HCT116 (cell line): ENCODE results near the gene GID4. TPM values are rescaled to one million over a fixed set of nuclear protein-coding genes. Genes with fewer than 3 reads are reported as not detected.

ENCODE experiments used
- ATAC-seq: fragments of 200-7000 bp; cut with Tn5 transposase; 2 replicates; pipeline ENCODE4 v1.9.1; 2020; ENCODE audit warnings: mild to moderate bottlenecking, moderate library complexity
- BruUV-seq: library from RNA; stranded (reverse); fragments of 400-500 nt; replicated peaks from 2 replicates; lab custom pipeline; 2021; lab: Mats Ljungman, UMichigan
- CTCF ChIA-PET: fragments of 300-600 bp; sonication (Branson Sonifier 250); formaldehyde crosslinking; loops from one replicate; lab custom pipeline; 2021; ENCODE audit warnings: antibody characterized with exemption; lab: Charles Lee
- POLR2A ChIA-PET: fragments of 300-600, 350-600 bp; sonication (Branson Sonifier 250); formaldehyde crosslinking; loops from one replicate; lab custom pipeline; 2021; ENCODE audit warnings: antibody characterized with exemption; lab: Charles Lee
- RAD21 ChIA-PET, 2 experiments: fragments of 300-600 bp; sonication (Branson Sonifier 250); formaldehyde crosslinking; loops; one replicate each; lab custom pipeline; 2023; ENCODE audit warnings: low total read pairs in 2 of 2; ENCODE audit not compliant: uncharacterized antibody in 2 of 2, unreplicated experiment in 2 of 2, low non-redundant PET in 1 of 2; lab: Charles Lee
- DNase-seq: peaks from one replicate; pipeline ENCODE4 v3.0.0-alpha.2; 2010; ENCODE audit warnings: low read depth, low spot score
- H2AFZ ChIP-seq: fragments of 200-600 bp; shearing (Covaris generic), sonication (generic); 2 replicates; pipeline ENCODE4 v1.6.1; 2017; ENCODE audit warnings: low read depth, mixed run types, mixed read lengths, antibody characterized with exemption, low read length; ENCODE audit not compliant: poor library complexity, severe bottlenecking
- H3K27ac ChIP-seq: 2 replicates; pipeline ENCODE4 v1.5.1; 2012; ENCODE audit warnings: low read depth, low read length
- H3K27me3 ChIP-seq: fragments of 200-600 bp; sonication (generic); 2 replicates; pipeline ENCODE4 v1.6.1; 2016; ENCODE audit warnings: mixed run types, low read length, mixed read lengths; ENCODE audit not compliant: insufficient read depth
- H3K36me3 ChIP-seq, 2 experiments: fragments of 200-500 bp in 1 of 2; fragments of 200-600 bp in 1 of 2; sonication (Bioruptor generic) in 1 of 2; sonication (generic) in 1 of 2; 2 replicates each; pipeline versions ENCODE4 v1.5.1 to v1.6.1; 2014 to 2016; ENCODE audit warnings: low read length in 2 of 2, inconsistent platforms in 1 of 2, mixed read lengths in 1 of 2, mixed run types in 1 of 2; ENCODE audit not compliant: insufficient read depth in 2 of 2, control insufficient read depth in 1 of 2
- H3K4me1 ChIP-seq, 2 experiments: fragments of 200-600 bp in 1 of 2; sonication (generic) in 1 of 2; 2 replicates each; pipeline versions ENCODE4 v1.5.1 to v1.6.1; 2012 to 2017; ENCODE audit warnings: low read length in 2 of 2, inconsistent platforms in 1 of 2, mild to moderate bottlenecking in 1 of 2, mixed read lengths in 1 of 2, mixed run types in 1 of 2, moderate library complexity in 1 of 2; ENCODE audit not compliant: insufficient read depth in 2 of 2, control insufficient read depth in 1 of 2
- H3K4me2 ChIP-seq: fragments of 200-600 bp; sonication (generic); 2 replicates; pipeline ENCODE4 v1.6.1; 2017; ENCODE audit warnings: mixed run types, low read length, mixed read lengths
- H3K4me3 ChIP-seq, 2 experiments: fragments of 200-600 bp in 1 of 2; sonication (generic) in 1 of 2; replicated peaks in 1 of 2; 2 replicates each; pipeline ENCODE4 v1.5.1; 2011 to 2016; ENCODE audit warnings: low read length in 2 of 2, control low read depth in 1 of 2, low read depth in 1 of 2, mild to moderate bottlenecking in 1 of 2, mixed read lengths in 1 of 2, mixed run types in 1 of 2
- H3K79me2 ChIP-seq: fragments of 200-600 bp; sonication (generic); 2 replicates; pipeline ENCODE4 v1.6.1; 2017; ENCODE audit warnings: mild to moderate bottlenecking, mixed run types, low read length, moderate library complexity, mixed read lengths; ENCODE audit not compliant: insufficient read depth
- H3K9ac ChIP-seq: fragments of 200-600 bp; sonication (generic); 2 replicates; pipeline ENCODE4 v1.6.1; 2016; ENCODE audit warnings: low read length, mixed read lengths
- H3K9me2 ChIP-seq: fragments of 200-600 bp; sonication (generic), shearing (Covaris generic); 2 replicates; pipeline ENCODE4 v1.6.1; 2017; ENCODE audit warnings: mixed run types, mild to moderate bottlenecking, moderate library complexity; ENCODE audit not compliant: insufficient read depth
- H3K9me3 ChIP-seq, 2 experiments: fragments of 200-500 bp in 1 of 2; fragments of 200-600 bp in 1 of 2; sonication (Bioruptor generic) in 1 of 2; sonication (generic) in 1 of 2; 2 replicates each; pipeline ENCODE4 v1.6.1; 2014 to 2017; ENCODE audit warnings: low read length in 2 of 2, mixed read lengths in 2 of 2, inconsistent platforms in 1 of 2, low read depth in 1 of 2, mild to moderate bottlenecking in 1 of 2, mixed run types in 1 of 2, moderate library complexity in 1 of 2; ENCODE audit not compliant: control insufficient read depth in 1 of 2, insufficient read depth in 1 of 2
- H4K20me1 ChIP-seq: fragments of 200-600 bp; sonication (generic), shearing (Covaris generic); 2 replicates; pipeline ENCODE4 v1.6.1; 2017; ENCODE audit warnings: mixed run types, mild to moderate bottlenecking, moderate library complexity; ENCODE audit not compliant: insufficient read depth
- CBX3 ChIP-seq: IDR thresholded peaks from 2 replicates; pipeline ENCODE4 v1.6.1; 2012; ENCODE audit warnings: low read depth
- EGR1 ChIP-seq: IDR thresholded peaks from 2 replicates; pipeline ENCODE4 v1.6.1; 2012; ENCODE audit warnings: low read depth
- EZH2 ChIP-seq: fragments of 200-600 bp; sonication (generic); IDR thresholded peaks from 2 replicates; pipeline ENCODE4 v1.6.1; 2017; ENCODE audit warnings: antibody characterized with exemption, mixed run types
- FOSL1 ChIP-seq: IDR thresholded peaks from 2 replicates; pipeline ENCODE4 v1.6.1; 2012; ENCODE audit warnings: low read depth
- POLR2A ChIP-seq: IDR thresholded peaks from 2 replicates; pipeline ENCODE4 v1.7.0; 2011; ENCODE audit warnings: borderline replicate concordance; ENCODE audit not compliant: insufficient read depth, insufficient read length; ENCODE audit errors: extremely low read depth
- POLR2AphosphoS5 ChIP-seq: IDR thresholded peaks from 2 replicates; pipeline ENCODE4 v1.6.1; 2011; ENCODE audit warnings: mild to moderate bottlenecking, low read depth, low read length, moderate library complexity
- TCF7L2 ChIP-seq: IDR thresholded peaks from 2 replicates; pipeline ENCODE4 v1.7.0; 2011; ENCODE audit warnings: borderline replicate concordance, inconsistent platforms; ENCODE audit not compliant: insufficient read depth, insufficient read length; ENCODE audit errors: extremely low read depth
- intact Hi-C: fragments of 100-400 bp; cut with micrococcal nuclease; formaldehyde crosslinking; loops from 2 replicates; pipeline ENCODE4 v1.10.0; 2022
- total RNA-seq: library from RNA; stranded (reverse); gene quantifications from one replicate; pipeline ENCODE4 v1.2.1, GENCODE V29; 2021; ENCODE audit not compliant: unreplicated experiment
- TF ChIP-seq, protein P1 (sequence below), 3 experiments: fragments of 200-600 bp in 1 of 3; sonication (generic) in 1 of 3; IDR thresholded peaks in 2 of 3; conservative IDR thresholded peaks in 1 of 3; 2 replicates each; pipeline ENCODE4 v1.5.1; 2012 to 2017; ENCODE audit warnings: low read depth in 2 of 3, low read length in 2 of 3, antibody characterized with exemption in 1 of 3, borderline replicate concordance in 1 of 3, control low read depth in 1 of 3, mild to moderate bottlenecking in 1 of 3, mixed read lengths in 1 of 3, mixed run types in 1 of 3, moderate library complexity in 1 of 3; ENCODE audit not compliant: insufficient read depth in 1 of 3
- TF ChIP-seq, protein P2 (sequence below): IDR thresholded peaks from 2 replicates; pipeline ENCODE4 v1.6.1; 2011; ENCODE audit warnings: mild to moderate bottlenecking, low read length, moderate library complexity; ENCODE audit not compliant: insufficient replicate concordance; ENCODE audit errors: extremely low read depth

Gene GID4
- total RNA-seq, 1 experiment from 2014 or later = 10.8 TPM

DNA sequence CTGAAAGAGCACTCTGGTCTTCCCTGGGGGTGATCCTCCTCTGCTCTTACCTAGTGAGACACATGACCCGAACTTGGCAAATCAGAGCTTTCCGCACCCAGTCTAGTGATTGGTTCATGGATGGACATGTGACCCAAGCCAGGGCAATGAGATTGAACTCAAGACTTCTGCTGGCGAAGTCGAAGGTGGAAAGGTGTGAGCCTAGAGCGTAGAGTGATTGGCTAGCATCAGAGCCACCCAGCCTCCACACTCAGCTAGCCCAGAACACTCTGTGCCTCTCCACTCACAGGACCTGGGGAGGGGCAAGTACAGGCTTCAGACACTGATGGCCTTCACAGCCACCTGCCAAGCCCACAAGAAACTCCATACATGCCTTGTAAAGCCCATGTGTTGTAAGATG lies 17.8 kb upstream of the GID4 start:
- H2AFZ ChIP-seq = no peak overlapping the region
- no peaks in the 10 kb centered on the region for H4K20me1 ChIP-seq
- ChIA-PET POLR2A (no interaction called here), CTCF (interaction anchor here (0.7 kb wide), 1 partner anchor 12 kb away, joined by 3 read pairs; no protein-coding TSS in a partner anchor), RAD21 (no interaction called here)
- no peaks in the 10 kb centered on the region for H3K36me3 ChIP-seq
- no peaks in the 10 kb centered on the region for H3K9me3 ChIP-seq
- no peaks in the 10 kb centered on the region for H3K79me2 ChIP-seq
- H3K4me1 ChIP-seq = peaks cover 0 to 14% of the 10 kb centered on the region in 2 experiments; a peak in 1 of 4 replicates
- H3K4me3 ChIP-seq = no peak overlapping the region
- peak; percentile 50 for ATAC-seq
- no peaks in the 10 kb centered on the region for H3K9me2 ChIP-seq
- DNase-seq = no peak
- TF ChIP-seq, protein P1, sequence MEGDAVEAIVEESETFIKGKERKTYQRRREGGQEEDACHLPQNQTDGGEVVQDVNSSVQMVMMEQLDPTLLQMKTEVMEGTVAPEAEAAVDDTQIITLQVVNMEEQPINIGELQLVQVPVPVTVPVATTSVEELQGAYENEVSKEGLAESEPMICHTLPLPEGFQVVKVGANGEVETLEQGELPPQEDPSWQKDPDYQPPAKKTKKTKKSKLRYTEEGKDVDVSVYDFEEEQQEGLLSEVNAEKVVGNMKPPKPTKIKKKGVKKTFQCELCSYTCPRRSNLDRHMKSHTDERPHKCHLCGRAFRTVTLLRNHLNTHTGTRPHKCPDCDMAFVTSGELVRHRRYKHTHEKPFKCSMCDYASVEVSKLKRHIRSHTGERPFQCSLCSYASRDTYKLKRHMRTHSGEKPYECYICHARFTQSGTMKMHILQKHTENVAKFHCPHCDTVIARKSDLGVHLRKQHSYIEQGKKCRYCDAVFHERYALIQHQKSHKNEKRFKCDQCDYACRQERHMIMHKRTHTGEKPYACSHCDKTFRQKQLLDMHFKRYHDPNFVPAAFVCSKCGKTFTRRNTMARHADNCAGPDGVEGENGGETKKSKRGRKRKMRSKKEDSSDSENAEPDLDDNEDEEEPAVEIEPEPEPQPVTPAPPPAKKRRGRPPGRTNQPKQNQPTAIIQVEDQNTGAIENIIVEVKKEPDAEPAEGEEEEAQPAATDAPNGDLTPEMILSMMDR (IDR thresholded peaks at IDR 0.05 in 2 of 3, conservative IDR thresholded peaks at IDR 0.05 in 1 of 3; ENCODE audit: borderline replicate concordance in 1 of 3, insufficient read depth in 1 of 3, low read depth in 2 of 3, low read length in 2 of 3) = no peak
- TF ChIP-seq TCF7L2 (no peak), CBX3 (no peak), POLR2A (no peak), EGR1 (no peak), POLR2AphosphoS5 (no peak), FOSL1 (no peak), EZH2 (no peak)
- TF ChIP-seq, protein P2, sequence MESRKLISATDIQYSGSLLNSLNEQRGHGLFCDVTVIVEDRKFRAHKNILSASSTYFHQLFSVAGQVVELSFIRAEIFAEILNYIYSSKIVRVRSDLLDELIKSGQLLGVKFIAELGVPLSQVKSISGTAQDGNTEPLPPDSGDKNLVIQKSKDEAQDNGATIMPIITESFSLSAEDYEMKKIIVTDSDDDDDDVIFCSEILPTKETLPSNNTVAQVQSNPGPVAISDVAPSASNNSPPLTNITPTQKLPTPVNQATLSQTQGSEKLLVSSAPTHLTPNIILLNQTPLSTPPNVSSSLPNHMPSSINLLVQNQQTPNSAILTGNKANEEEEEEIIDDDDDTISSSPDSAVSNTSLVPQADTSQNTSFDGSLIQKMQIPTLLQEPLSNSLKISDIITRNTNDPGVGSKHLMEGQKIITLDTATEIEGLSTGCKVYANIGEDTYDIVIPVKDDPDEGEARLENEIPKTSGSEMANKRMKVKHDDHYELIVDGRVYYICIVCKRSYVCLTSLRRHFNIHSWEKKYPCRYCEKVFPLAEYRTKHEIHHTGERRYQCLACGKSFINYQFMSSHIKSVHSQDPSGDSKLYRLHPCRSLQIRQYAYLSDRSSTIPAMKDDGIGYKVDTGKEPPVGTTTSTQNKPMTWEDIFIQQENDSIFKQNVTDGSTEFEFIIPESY = no peak
- H3K27me3 ChIP-seq = no peaks in the 10 kb centered on the region
- H3K4me2 ChIP-seq = no peak overlapping the region
- H3K9ac ChIP-seq = no peak overlapping the region
- intact Hi-C loops = no loop called here
- no TSS peak for BruUV-seq
- no peak overlapping the region for H3K27ac ChIP-seq
